GM10266 (cell line): ENCODE results near the gene MBLAC1.

Experiments used
- DNase-seq: peaks from one replicate; pipeline ENCODE4 v3.0.0; 2012; ENCODE audit errors: extremely low spot score
- TF ChIP-seq, protein P1 (sequence below): IDR thresholded peaks from 2 replicates; pipeline ENCODE4 v1.5.1; 2012; ENCODE audit warnings: mild to moderate bottlenecking, low read depth; ENCODE audit not compliant: control insufficient read depth, insufficient read depth; ENCODE audit errors: missing control alignments

Gene MBLAC1

DNA sequence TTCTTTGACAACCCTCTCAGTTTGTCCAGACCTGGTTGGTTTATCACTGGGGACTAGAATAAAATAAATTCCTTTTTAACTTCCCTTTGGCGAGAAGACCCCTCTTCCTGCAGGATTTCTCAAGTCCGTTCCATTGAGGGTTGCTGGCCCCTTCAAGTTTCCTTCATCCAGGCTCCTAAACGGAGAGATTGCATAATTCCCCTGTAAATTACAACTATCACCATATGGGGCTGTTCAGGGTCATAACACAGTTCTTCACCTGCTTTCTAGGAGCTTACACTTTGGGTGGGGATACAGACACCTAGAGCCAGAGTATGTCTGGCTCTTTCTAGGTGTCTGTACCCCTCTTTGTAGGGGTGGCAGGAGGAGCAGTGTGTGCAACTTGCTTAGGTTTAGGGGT is 41.3 kb upstream of the MBLAC1 start:
- TF ChIP-seq, protein P1, sequence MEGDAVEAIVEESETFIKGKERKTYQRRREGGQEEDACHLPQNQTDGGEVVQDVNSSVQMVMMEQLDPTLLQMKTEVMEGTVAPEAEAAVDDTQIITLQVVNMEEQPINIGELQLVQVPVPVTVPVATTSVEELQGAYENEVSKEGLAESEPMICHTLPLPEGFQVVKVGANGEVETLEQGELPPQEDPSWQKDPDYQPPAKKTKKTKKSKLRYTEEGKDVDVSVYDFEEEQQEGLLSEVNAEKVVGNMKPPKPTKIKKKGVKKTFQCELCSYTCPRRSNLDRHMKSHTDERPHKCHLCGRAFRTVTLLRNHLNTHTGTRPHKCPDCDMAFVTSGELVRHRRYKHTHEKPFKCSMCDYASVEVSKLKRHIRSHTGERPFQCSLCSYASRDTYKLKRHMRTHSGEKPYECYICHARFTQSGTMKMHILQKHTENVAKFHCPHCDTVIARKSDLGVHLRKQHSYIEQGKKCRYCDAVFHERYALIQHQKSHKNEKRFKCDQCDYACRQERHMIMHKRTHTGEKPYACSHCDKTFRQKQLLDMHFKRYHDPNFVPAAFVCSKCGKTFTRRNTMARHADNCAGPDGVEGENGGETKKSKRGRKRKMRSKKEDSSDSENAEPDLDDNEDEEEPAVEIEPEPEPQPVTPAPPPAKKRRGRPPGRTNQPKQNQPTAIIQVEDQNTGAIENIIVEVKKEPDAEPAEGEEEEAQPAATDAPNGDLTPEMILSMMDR, result no peak
- DNase-seq, result no peak

DNA sequence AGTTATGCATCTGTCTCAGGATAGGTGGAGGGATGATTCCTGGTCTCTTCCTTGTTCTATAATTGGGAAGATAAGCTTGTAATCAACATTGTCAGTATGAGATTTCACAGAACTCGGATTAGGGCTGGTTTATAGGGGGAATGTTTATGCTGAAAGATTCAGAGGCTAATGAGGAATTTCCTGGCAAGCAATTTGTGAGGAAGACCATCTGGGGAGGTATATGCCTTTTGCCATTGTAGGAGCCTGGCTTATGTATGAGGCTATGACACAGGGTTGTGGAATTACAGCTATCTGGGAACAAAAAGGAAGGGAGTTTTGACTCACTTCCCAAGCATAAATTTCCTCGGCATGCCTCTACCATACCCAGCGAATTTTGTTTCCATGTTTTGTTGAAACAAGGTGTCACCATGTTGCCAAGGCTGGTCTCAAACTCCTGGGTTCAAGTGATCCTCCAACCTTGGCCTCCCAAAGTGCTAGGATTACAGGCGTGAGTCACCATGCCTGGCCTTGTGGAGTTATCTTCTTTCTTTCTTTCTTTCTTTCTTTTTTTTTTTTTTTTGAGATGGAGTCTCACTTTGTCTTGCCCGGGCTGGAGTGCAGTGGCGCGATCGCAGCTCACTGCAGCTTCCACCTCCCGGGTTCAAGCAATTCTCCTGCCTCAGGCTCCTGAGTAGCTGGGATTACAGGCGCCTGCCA is 39.6 kb upstream of the MBLAC1 start:
- DNase-seq, result no peak
- TF ChIP-seq, protein P1, result no peak

DNA sequence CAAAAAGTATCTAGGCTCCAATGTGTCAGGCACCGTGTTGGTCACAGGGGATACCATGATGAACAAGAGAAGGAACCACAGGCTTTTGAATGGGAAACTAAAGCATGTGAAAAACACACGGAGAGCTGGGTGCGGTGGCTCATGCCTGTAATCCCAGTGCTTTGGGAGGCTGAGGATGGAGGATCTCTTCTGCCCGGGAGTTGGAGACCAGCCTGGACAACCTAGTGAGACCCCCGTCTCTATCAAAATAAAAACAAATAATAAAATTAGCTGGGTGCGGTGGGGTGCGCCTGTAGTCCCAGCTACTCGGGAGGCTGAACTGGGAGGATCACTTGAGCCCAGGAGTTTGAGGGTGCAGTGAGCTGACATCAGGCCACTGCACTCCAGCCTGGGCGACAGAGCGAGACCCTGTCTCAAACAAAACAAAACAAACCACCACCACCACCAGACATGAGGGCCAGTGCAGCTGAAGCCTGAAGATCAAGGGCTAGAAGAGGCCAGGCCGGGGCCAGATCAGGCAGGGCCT is 38.6 kb upstream of the MBLAC1 start:
- TF ChIP-seq, protein P1, result no peak

DNA sequence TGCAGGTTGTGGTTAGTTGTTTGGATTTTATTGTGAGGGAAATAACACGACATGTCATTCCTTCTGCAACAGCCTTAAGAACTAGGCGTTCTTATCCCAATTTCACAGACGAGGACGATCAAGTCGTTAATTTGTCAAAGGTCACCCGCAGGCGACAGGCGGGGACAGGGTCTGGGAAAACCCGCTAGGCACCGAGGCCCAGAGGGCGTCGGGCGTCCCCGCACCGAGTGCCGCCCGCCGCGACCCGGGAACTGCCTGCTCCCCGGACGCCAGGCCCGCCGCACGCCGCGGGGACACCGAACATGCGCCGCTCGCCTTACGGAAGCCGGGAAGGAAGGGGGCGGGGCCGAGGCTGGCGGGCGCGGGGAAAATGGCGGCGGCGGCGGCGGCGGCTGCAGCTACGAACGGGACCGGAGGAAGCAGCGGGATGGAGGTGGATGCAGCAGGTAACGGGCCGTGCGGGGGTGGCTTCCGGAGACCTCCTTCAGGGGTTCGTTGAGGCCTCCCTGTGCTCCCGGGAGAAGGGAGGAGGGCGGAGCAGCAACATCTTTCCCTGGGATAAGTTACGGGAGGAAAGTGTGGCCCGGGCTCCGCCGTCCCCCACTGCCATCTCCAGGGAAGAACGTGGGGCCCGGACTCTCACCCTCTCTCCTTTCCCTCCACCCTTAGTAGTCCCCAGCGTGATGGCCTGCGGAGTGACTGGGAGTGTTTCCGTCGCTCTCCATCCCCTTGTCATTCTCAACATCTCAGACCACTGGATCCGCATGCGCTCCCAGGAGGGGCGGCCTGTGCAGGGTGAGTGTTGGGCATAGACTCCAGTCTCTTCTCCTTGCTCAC is 37.9 kb upstream of the MBLAC1 start, which contains the start of gene COPS6:
TSS of gene COPS6 (plus strand) at position 349 of the 837 bp plus-strand sequence. CDS start at position 371, 22 bp downstream.
- DNase-seq, result peak; percentile 90
- TF ChIP-seq, protein P1, result no peak

More for the DNA sequence above, 38.6 kb upstream of the MBLAC1 start:
- no peak for DNase-seq

DNA sequence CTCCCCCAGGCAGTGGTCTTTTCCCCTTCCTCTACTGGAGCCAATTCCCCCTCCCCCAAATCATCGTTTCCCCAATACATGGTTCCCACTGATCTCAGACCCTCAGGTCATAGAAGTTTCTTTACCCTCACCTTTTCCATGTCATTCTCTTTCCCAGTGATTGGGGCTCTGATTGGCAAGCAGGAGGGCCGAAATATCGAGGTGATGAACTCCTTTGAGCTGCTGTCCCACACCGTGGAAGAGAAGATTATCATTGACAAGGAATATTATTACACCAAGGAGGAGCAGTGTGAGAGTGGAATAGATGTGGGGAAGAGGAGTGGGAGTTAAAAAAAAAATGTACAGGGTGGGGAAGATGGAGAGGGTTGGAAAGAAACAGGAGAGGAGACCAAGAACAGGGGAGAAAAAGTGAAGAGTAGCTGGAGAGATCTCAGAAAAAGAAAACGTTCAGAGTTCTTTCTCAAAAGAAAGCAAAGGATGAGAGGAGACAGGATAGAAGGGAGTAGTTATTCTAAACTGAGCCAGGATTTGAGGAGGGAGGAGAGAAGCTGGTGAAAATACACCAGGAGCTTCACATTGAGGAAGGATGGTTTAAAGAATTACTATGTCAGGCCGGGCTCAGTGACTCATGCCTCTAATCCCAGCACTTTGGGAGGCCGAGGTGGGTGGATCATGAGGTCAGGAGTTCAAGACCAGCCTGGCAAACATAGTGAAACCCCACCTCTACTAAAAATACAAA is 37.1 kb upstream of the MBLAC1 start:
- no peak for DNase-seq
- TF ChIP-seq, protein P1, result no peak

DNA sequence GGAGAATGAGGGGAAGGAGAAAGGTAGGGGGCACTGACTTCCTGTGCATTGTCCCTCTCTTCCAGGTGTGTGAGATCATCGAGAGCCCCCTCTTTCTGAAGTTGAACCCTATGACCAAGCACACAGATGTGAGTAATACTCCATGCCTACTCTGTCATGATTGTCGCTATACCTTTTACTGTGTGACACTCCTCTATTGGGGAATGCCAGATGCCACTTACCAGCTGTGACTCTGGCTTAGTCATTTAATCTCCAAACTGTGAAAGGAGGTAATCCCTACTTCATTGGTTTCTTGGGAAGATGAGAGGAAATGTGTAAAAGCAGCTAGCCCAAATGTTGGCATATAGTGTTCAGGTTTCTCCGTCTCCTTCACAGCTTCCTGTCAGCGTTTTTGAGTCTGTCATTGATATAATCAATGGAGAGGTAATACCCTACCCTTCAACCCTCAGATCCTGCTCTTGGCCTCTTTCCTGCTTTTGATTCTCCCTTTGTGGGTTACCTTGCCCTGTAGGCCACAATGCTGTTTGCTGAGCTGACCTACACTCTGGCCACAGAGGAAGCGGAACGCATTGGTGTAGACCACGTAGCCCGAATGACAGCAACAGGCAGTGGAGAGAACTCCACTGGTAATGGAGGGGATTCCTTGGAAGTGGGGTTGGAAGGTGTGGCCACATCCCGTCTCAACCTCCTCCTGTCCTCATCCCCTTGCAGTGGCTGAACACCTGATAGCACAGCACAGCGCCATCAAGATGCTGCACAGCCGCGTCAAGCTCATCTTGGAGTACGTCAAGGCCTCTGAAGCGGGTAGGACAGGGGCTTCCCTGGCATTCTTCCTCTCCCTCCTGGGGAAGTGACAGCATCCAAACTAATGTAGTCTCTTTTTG is 36.0 kb upstream of the MBLAC1 start:
- TF ChIP-seq, protein P1, result no peak
- DNase-seq, result no peak
